ENCODE data around the gene FTSJ3. TPM values are rescaled to one million over a fixed set of nuclear protein-coding genes. Genes with fewer than 3 reads are reported as not detected.
"Not testable (repeated sequence)": the region's sequence is repeated elsewhere in the genome, so short reads cannot be mapped to it uniquely, and the experiment has no call there.

FTSJ3 gene
- total RNA-seq, 4 donors from 2014 or later, result 46.8 to 72.4 (median 56.2) TPM

DNA sequence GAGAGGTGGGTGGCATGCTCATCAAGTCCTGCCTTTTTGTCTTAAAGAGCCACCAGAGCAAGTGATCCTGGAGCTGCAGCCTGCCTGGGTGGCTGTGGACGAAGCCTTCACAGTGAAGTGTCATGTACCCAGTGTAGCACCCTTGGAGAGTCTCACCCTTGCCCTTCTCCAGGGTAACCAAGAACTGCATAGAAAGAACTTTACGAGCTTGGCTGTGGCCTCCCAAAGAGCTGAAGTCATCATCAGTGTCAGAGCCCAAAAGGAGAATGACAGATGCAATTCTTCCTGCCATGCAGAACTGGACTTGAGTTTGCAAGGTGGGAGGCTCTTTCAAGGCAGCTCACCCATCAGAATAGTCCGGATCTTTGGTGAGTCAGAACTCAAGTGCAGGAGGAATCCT lies 31.8 kb upstream of the FTSJ3 start:
- Histone ChIP-seq H3K36me3 (no peaks in the 10 kb centered on the region), H3K27ac (replicated peaks in 1 of 4) (no peak overlapping the region), H3K4me3 (no peak overlapping the region), H3K4me1 (no peaks in the 10 kb centered on the region), H3K27me3 (no peaks in the 10 kb centered on the region), H3K9me3 (no peaks in the 10 kb centered on the region)
- TF ChIP-seq, protein P1, sequence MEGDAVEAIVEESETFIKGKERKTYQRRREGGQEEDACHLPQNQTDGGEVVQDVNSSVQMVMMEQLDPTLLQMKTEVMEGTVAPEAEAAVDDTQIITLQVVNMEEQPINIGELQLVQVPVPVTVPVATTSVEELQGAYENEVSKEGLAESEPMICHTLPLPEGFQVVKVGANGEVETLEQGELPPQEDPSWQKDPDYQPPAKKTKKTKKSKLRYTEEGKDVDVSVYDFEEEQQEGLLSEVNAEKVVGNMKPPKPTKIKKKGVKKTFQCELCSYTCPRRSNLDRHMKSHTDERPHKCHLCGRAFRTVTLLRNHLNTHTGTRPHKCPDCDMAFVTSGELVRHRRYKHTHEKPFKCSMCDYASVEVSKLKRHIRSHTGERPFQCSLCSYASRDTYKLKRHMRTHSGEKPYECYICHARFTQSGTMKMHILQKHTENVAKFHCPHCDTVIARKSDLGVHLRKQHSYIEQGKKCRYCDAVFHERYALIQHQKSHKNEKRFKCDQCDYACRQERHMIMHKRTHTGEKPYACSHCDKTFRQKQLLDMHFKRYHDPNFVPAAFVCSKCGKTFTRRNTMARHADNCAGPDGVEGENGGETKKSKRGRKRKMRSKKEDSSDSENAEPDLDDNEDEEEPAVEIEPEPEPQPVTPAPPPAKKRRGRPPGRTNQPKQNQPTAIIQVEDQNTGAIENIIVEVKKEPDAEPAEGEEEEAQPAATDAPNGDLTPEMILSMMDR (IDR thresholded peaks at IDR 0.05), result no peak
- TF ChIP-seq POLR2A (IDR thresholded peaks at IDR 0.05; ENCODE audit: low read depth) (no peak), POLR2AphosphoS5 (IDR thresholded peaks at IDR 0.05) (no peak), EP300 (IDR thresholded peaks at IDR 0.05) (no peak)
- DNase-seq (ENCODE audit: extremely low spot score), result no peak
- WGBS, result 93% methylated on average over 3 of the region's 3 CpGs
- intact Hi-C loops (cut with DNase I), result no loop called here

DNA sequence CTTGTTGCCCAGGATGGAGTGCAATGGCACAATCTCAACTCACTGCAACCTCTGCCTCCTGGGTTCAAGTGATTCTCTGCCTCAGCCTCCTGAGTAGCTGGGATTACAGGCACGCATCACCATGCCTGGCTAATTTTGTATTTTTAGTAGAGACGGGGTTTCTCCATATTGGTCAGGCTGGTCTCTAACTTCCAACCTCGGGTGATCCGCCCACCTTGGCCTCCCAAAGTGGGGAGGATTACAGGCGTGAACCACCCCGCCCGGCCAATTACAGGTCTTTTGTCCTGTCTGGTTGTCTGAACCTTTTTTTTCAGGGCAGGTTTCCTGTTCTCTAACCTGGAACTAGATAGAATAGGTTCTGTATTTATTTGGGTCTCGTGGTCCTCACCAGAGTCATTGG lies 29.0 kb upstream of the FTSJ3 start:
- H3K4me1 ChIP-seq; intact Hi-C loops (cut with DNase I); H3K4me3 ChIP-seq; H3K9me3 ChIP-seq; H3K36me3 ChIP-seq; DNase-seq (ENCODE audit: extremely low spot score); H3K27ac ChIP-seq (replicated peaks in 1 of 4); H3K27me3 ChIP-seq: not testable (repeated sequence)
- WGBS, result 93% methylated on average over 8 of the region's 8 CpGs

DNA sequence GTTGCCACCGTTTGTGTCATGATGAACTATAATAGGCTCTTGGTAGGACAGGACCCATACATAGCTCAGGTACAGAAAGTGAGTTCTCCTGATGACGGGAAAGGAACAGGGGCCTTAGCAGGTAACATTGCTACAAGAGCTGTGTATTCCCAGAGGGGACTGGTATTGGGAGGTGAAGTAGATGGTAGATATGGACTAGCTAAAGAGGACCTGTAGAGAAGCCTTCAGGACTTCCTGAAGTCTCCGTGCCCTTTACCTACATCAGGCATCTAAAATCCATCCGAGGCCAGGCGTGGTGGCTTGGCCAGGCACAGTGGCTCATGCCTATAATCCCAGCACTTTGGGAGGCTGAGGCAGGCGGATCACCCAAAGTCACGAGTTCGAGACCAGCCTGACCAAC lies 27.7 kb upstream of the FTSJ3 start:
- Histone ChIP-seq H3K36me3 (no peaks in the 10 kb centered on the region), H3K4me3 (no peak overlapping the region), H3K9me3 (no peaks in the 10 kb centered on the region), H3K27ac (replicated peaks in 1 of 4) (no peak overlapping the region), H3K4me1 (no peaks in the 10 kb centered on the region), H3K27me3 (no peaks in the 10 kb centered on the region)
- intact Hi-C loops (cut with DNase I), result no loop called here
- 93% methylated on average over 5 of the region's 8 CpGs for WGBS
- DNase-seq (ENCODE audit: extremely low spot score), result no peak
- no peak for TF ChIP-seq POLR2A (IDR thresholded peaks at IDR 0.05; ENCODE audit: low read depth)
- TF ChIP-seq, protein P1 (IDR thresholded peaks at IDR 0.05), result no peak
- no peak for TF ChIP-seq EP300 (IDR thresholded peaks at IDR 0.05)
- no peak for TF ChIP-seq POLR2AphosphoS5 (IDR thresholded peaks at IDR 0.05)

DNA sequence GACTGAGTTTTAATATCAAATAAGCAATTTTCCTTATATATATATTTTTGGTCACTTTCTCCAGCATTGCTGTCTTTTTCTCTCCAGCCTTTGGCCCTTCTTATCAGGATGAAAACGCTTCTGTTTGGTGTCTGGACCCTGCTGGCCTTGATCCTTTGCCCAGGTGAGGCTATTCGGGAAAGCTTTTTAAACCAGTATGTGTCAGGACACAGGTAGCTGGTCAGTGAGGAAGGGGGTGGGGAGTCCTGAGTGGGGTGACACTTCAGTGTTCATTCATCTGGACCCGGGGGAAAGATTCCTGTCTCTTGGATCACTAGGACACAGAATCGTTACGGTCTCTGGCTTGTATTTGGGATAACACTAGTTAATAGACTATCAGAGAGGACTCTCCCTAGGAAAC lies 27.2 kb upstream of the FTSJ3 start:
- Histone ChIP-seq H3K4me1 (peaks cover 0 to under 1% (median 0%) of the 10 kb centered on the region in 4 donors), H3K9me3 (no peaks in the 10 kb centered on the region), H3K36me3 (no peaks in the 10 kb centered on the region), H3K27me3 (no peaks in the 10 kb centered on the region), H3K27ac (replicated peaks in 1 of 4) (no peak overlapping the region), H3K4me3 (no peak overlapping the region)
- intact Hi-C loops (cut with DNase I), result no loop called here
- WGBS, result 89% methylated on average over 5 of the region's 5 CpGs
- no peak for TF ChIP-seq POLR2A (IDR thresholded peaks at IDR 0.05; ENCODE audit: low read depth)
- TF ChIP-seq, protein P1 (IDR thresholded peaks at IDR 0.05), result no peak
- no peak for TF ChIP-seq POLR2AphosphoS5 (IDR thresholded peaks at IDR 0.05)
- TF ChIP-seq EP300 (IDR thresholded peaks at IDR 0.05), result no peak
- DNase-seq (ENCODE audit: extremely low spot score), result no peak

DNA sequence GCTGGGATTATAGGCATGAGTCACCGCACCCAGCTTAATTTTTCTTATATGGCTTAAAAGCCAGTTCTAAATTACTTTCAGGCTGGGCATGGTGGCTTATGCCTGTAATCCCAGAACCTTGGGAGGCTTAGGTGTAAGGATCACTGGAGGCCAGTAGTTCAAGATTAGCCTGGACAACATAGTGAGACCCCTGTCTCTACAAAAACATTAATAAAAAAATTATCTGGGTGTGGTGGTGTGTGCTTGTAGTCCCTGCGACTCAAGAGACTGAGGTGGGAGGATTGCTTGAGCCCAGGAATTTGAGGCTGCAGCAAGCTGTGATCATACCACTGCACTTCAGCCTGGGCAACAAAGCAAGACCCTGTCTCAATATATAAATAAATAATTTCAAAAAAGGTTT lies 25.8 kb upstream of the FTSJ3 start:
- Histone ChIP-seq H3K27me3 (no peaks in the 10 kb centered on the region), H3K27ac (replicated peaks in 1 of 4) (no peak overlapping the region), H3K9me3 (no peaks in the 10 kb centered on the region), H3K36me3 (no peaks in the 10 kb centered on the region), H3K4me3 (no peak overlapping the region), H3K4me1 (peaks cover 5 to 15% (median 11%) of the 10 kb centered on the region in 4 donors)
- DNase-seq (ENCODE audit: extremely low spot score), result no peak
- TF ChIP-seq, protein P1 (IDR thresholded peaks at IDR 0.05), result no peak
- TF ChIP-seq POLR2AphosphoS5 (IDR thresholded peaks at IDR 0.05) (no peak), EP300 (IDR thresholded peaks at IDR 0.05) (no peak), POLR2A (IDR thresholded peaks at IDR 0.05; ENCODE audit: low read depth) (no peak)
- intact Hi-C loops (cut with DNase I), result no loop called here
- 97% methylated on average over 2 of the region's 2 CpGs for WGBS

Measured in esophagus muscularis mucosa (tissue), 4 donors.